ENCODE results near the gene MINDY2.
A peak's percentile ranks its signal among the peaks of the same experiment; 100 is the strongest.
"Not testable (repeated sequence)": the region's sequence is repeated elsewhere in the genome, so short reads cannot be mapped to it uniquely, and the experiment has no call there.

Gene MINDY2

DNA sequence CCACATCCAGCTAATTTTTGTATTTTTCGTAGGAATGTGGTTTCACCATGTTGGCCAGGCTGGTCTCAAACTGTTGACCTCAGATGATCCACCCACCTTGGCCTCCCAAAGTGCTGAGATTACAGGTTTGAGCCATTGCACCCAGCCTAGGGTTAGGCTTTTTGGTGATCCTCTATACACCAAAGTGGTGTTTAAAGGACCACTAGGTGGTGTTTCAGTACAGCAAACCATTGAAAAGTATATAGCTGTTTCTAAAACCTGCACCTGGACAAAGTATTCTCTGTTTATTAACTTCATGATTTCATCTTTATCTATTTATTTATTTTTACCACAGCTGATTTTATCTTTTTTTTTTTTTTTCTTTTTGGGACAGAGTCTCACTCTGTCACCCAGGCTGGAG lies 68.4 kb downstream of the MINDY2 start:
- Histone ChIP-seq H3K4me2 (ENCODE audit: low read length) (no peak overlapping the region), H3K27me3 (ENCODE audit: low read depth, low read length) (no peaks in the 10 kb centered on the region), H4K20me1 (ENCODE audit: insufficient read depth, low read length) (no peaks in the 10 kb centered on the region), H3K9ac (ENCODE audit: low read length) (no peak overlapping the region), H3K27ac (ENCODE audit: low read length) (no peak overlapping the region), H3K79me2 (ENCODE audit: low read length) (no peaks in the 10 kb centered on the region), H2AFZ (ENCODE audit: low read depth, low read length) (no peak overlapping the region), H3K4me1 (ENCODE audit: low read length) (peaks cover 15% of the 10 kb centered on the region), H3K4me3 (ENCODE audit: low read length) (no peak overlapping the region), H3K9me3 (ENCODE audit: insufficient read depth, low read length) (no peaks in the 10 kb centered on the region), H3K36me3 (replicated peaks; ENCODE audit: low read depth, low read length) (no peaks in the 10 kb centered on the region)
- TF ChIP-seq, protein P1, sequence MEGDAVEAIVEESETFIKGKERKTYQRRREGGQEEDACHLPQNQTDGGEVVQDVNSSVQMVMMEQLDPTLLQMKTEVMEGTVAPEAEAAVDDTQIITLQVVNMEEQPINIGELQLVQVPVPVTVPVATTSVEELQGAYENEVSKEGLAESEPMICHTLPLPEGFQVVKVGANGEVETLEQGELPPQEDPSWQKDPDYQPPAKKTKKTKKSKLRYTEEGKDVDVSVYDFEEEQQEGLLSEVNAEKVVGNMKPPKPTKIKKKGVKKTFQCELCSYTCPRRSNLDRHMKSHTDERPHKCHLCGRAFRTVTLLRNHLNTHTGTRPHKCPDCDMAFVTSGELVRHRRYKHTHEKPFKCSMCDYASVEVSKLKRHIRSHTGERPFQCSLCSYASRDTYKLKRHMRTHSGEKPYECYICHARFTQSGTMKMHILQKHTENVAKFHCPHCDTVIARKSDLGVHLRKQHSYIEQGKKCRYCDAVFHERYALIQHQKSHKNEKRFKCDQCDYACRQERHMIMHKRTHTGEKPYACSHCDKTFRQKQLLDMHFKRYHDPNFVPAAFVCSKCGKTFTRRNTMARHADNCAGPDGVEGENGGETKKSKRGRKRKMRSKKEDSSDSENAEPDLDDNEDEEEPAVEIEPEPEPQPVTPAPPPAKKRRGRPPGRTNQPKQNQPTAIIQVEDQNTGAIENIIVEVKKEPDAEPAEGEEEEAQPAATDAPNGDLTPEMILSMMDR (IDR thresholded peaks at IDR 0.05; ENCODE audit: low read depth, low read length), result peak; percentile 55
- TF ChIP-seq EZH2phosphoT487 (IDR thresholded peaks at IDR 0.05; ENCODE audit: low read depth), result no peak

- Histone ChIP-seq H3K27me3 (ENCODE audit: low read depth, low read length) (no peaks in the 10 kb centered on the region), H3K9me3 (ENCODE audit: insufficient read depth, low read length) (no peaks in the 10 kb centered on the region), H4K20me1 (ENCODE audit: insufficient read depth, low read length) (no peaks in the 10 kb centered on the region), H3K36me3 (replicated peaks; ENCODE audit: low read depth, low read length) (no peaks in the 10 kb centered on the region), H3K79me2 (ENCODE audit: low read length) (no peaks in the 10 kb centered on the region), H3K9ac (ENCODE audit: low read length) (no peak overlapping the region), H3K4me1 (ENCODE audit: low read length) (peaks cover 15% of the 10 kb centered on the region), H3K4me2 (ENCODE audit: low read length) (no peak overlapping the region), H3K27ac (ENCODE audit: low read length) (no peak overlapping the region), H3K4me3 (ENCODE audit: low read length) (no peak overlapping the region), H2AFZ (ENCODE audit: low read depth, low read length) (no peak overlapping the region)
- TF ChIP-seq, protein P1 (IDR thresholded peaks at IDR 0.05; ENCODE audit: low read depth, low read length), result no peak
- no peak for TF ChIP-seq EZH2phosphoT487 (IDR thresholded peaks at IDR 0.05; ENCODE audit: low read depth)
These were observed 68.9 kb downstream of the MINDY2 start for GRCh38 chr15:58840048-58840447.

DNA sequence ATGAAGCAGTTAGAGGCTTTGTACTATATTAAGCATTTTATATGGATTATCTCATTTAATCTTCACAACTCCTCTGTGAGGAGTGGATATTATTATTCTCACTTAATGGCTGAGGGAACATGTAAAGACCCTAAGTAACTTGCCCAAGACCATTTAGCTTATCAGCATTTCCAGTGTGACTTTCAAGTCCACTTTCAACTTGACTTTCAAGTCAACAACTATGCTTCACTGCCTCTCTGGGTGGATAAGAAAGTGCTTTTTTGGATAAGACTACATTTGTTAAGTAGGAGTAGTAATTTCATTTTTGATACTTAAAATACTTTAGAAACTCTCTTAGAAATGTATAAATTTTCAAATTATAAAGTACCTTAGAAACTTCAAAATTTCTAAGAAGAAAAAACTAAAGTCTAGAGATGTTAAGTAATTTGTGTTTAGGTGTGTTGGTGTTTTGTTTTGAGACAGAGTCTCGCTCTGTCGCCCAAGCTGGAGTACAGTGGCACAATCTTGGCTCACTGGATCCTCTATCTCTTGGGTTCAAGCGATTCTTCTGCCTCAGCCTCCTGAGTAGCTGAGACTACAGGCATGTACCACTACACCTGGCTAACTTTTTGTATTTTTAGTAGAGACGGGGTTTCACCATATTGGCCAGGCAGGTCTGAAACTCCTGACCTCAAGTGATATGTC lies 71.8 kb downstream of the MINDY2 start:
- no peaks in the 10 kb centered on the region for H3K79me2 ChIP-seq (ENCODE audit: low read length)
- peaks cover 15% of the 10 kb centered on the region for H3K4me1 ChIP-seq (ENCODE audit: low read length)
- H3K4me3 ChIP-seq (ENCODE audit: low read length), result no peak overlapping the region
- H3K9me3 ChIP-seq (ENCODE audit: insufficient read depth, low read length), result no peaks in the 10 kb centered on the region
- H3K4me2 ChIP-seq (ENCODE audit: low read length), result peak overlapping the region; percentile 6; the same call in 1 of the 2 replicates
- no peak overlapping the region for H2AFZ ChIP-seq (ENCODE audit: low read depth, low read length)
- H3K36me3 ChIP-seq (replicated peaks; ENCODE audit: low read depth, low read length), result no peaks in the 10 kb centered on the region
- no peak for TF ChIP-seq EZH2phosphoT487 (IDR thresholded peaks at IDR 0.05; ENCODE audit: low read depth)
- TF ChIP-seq, protein P1 (IDR thresholded peaks at IDR 0.05; ENCODE audit: low read depth, low read length), result no peak
- no peaks in the 10 kb centered on the region for H3K27me3 ChIP-seq (ENCODE audit: low read depth, low read length)
- no peak overlapping the region for H3K9ac ChIP-seq (ENCODE audit: low read length)
- no peak overlapping the region for H3K27ac ChIP-seq (ENCODE audit: low read length)
- no peaks in the 10 kb centered on the region for H4K20me1 ChIP-seq (ENCODE audit: insufficient read depth, low read length)

GRCh38 chr15:58851205-58851604 lies 80.1 kb downstream of the MINDY2 start:
- not testable (repeated sequence) for H3K9me3 ChIP-seq (ENCODE audit: insufficient read depth, low read length); H3K4me2 ChIP-seq (ENCODE audit: low read length); H3K27me3 ChIP-seq (ENCODE audit: low read depth, low read length); H3K4me1 ChIP-seq (ENCODE audit: low read length); H3K27ac ChIP-seq (ENCODE audit: low read length); H2AFZ ChIP-seq (ENCODE audit: low read depth, low read length); H3K79me2 ChIP-seq (ENCODE audit: low read length); H4K20me1 ChIP-seq (ENCODE audit: insufficient read depth, low read length); H3K9ac ChIP-seq (ENCODE audit: low read length); H3K36me3 ChIP-seq (replicated peaks; ENCODE audit: low read depth, low read length); H3K4me3 ChIP-seq (ENCODE audit: low read length)

All from OCI-LY3 (cell line).